GM10248 (cell line): ENCODE results near the gene JARID2.
A peak's percentile ranks its signal among the peaks of the same experiment; 100 is the strongest.

ENCODE experiments used
- CTCF ChIA-PET: fragments of 300-600 bp; sonication (Branson Sonifier 250); formaldehyde crosslinking; extraction: SDS; loops from one replicate; lab custom pipeline; 2021; ENCODE audit warnings: antibody characterized with exemption; lab: Yijun Ruan, JAX
- POLR2A ChIA-PET: fragments of 350-650 bp; sonication (Branson Sonifier 250); formaldehyde crosslinking; extraction: SDS; loops from one replicate; lab custom pipeline; 2020; ENCODE audit warnings: antibody characterized with exemption; lab: Yijun Ruan, JAX
- DNase-seq: peaks from one replicate; pipeline ENCODE4 v3.0.0; 2012; ENCODE audit errors: extremely low spot score
- CTCF ChIP-seq: IDR thresholded peaks from 2 replicates; pipeline ENCODE4 v1.5.1; 2012; ENCODE audit warnings: mild to moderate bottlenecking, low read depth; ENCODE audit errors: extremely low read depth, missing control alignments, control extremely low read depth

JARID2 gene

GRCh38 chr6:15250187-15251168 is 4.6 kb downstream of the JARID2 start:
- no peak for TF ChIP-seq CTCF
- DNase-seq = no peak
- ChIA-PET POLR2A (no interaction called here), CTCF (interaction anchor here (1.1 to 1.9 kb wide), 3 partner anchors 10 to 76 kb away, joined by 3 to 6 read pairs (median 3); no protein-coding TSS in a partner anchor)

- DNase-seq = no peak
- POLR2A ChIA-PET = no interaction called here
- TF ChIP-seq CTCF = no peak
- CTCF ChIA-PET = interaction anchor here (1.0 to 1.1 kb wide), 2 partner anchors 150 to 180 kb away, joined by 3 to 4 read pairs; no protein-coding TSS in a partner anchor
These were observed 6.3 kb downstream of the JARID2 start for GRCh38 chr6:15252195-15252594.

GRCh38 chr6:15253203-15254022 is 7.5 kb downstream of the JARID2 start:
- ChIA-PET POLR2A (no interaction called here), CTCF (interaction anchor here (0.7 to 4.1 kb wide), 13 partner anchors 13 to 592 kb away, joined by 3 to 37 read pairs (median 4); no protein-coding TSS in a partner anchor)
- no peak for TF ChIP-seq CTCF
- no peak for DNase-seq

GRCh38 chr6:15254070-15254975 is 8.5 kb downstream of the JARID2 start:
- DNase-seq = no peak
- CTCF ChIA-PET = interaction anchor here (0.7 to 4.1 kb wide), 20 partner anchors 12 to 593 kb away, joined by 3 to 37 read pairs (median 4); no protein-coding TSS in a partner anchor
- POLR2A ChIA-PET = no interaction called here
- TF ChIP-seq CTCF = peak; percentile 31

- ChIA-PET POLR2A (interaction anchor here (1.2 kb wide), 1 partner anchor 23 kb away, joined by 3 read pairs; no protein-coding TSS in a partner anchor), CTCF (interaction anchor here (1.2 to 4.1 kb wide), 2 partner anchors 11 to 185 kb away, joined by 4 to 37 read pairs; no protein-coding TSS in a partner anchor)
- no peak for TF ChIP-seq CTCF
- DNase-seq = peak; percentile 50
These were observed 9.6 kb downstream of the JARID2 start for GRCh38 chr6:15255481-15255880.
